GM12878 (cell line): ENCODE results near the gene CDK2. TPM values are rescaled to one million over a fixed set of nuclear protein-coding genes. Genes with fewer than 3 reads are reported as not detected.
A peak's percentile ranks its signal among the peaks of the same experiment; 100 is the strongest.
"Not testable (repeated sequence)": the region's sequence is repeated elsewhere in the genome, so short reads cannot be mapped to it uniquely, and the experiment has no call there.

Experiments
- ATAC-seq: fragments of 200-7000 bp; cut with Tn5 transposase; 3 replicates; pipeline ENCODE4 v1.9.1; 2020; ENCODE audit warnings: mild to moderate bottlenecking, moderate library complexity
- BruUV-seq: library from RNA; stranded (reverse); fragments of 400-500 nt; replicated peaks from 2 replicates; lab custom pipeline; 2021; lab: Mats Ljungman, UMichigan
- CTCF ChIA-PET: fragments of 300-600 bp; sonication (Branson Sonifier 250); formaldehyde crosslinking; extraction: SDS; loops from one replicate; lab custom pipeline; 2021; ENCODE audit warnings: inconsistent platforms; lab: Yijun Ruan, JAX
- POLR2A ChIA-PET: fragments of 350-600 bp; formaldehyde crosslinking; extraction: SDS; loops from one replicate; lab custom pipeline; 2021; ENCODE audit warnings: inconsistent platforms; lab: Charles Lee
- RAD21 ChIA-PET: fragments of 300-600 bp; sonication (Branson Sonifier 250); formaldehyde crosslinking; loops from one replicate; lab custom pipeline; 2023; ENCODE audit warnings: antibody characterized with exemption; ENCODE audit not compliant: unreplicated experiment; lab: Charles Lee
- SMC1A ChIA-PET: fragments of 300-600 bp; sonication (Branson Sonifier 250); formaldehyde crosslinking; loops from one replicate; lab custom pipeline; 2023; ENCODE audit not compliant: unreplicated experiment, uncharacterized antibody; lab: Charles Lee
- DNase-seq: peaks from one replicate; pipeline ENCODE4 v3.0.0-alpha.2; 2011; ENCODE audit warnings: low read depth, low spot score
- FAIRE-seq: peaks from 3 replicates; lab custom pipeline; 2011; peaks lifted over from hg19 to GRCh38; lab: Jason Lieb, UNC
- H2AFZ ChIP-seq: 2 replicates; pipeline ENCODE4 v1.6.0; 2011; ENCODE audit warnings: low read depth, low read length, control low read depth; ENCODE audit not compliant: control insufficient read depth
- H3K27ac ChIP-seq: 2 replicates; pipeline ENCODE4 v1.5.1; 2011; ENCODE audit warnings: control low read depth; ENCODE audit not compliant: control insufficient read depth, insufficient read depth
- H3K27me3 ChIP-seq, 2 experiments: replicated peaks in 1 of 2; 2 replicates each; pipeline versions ENCODE4 v1.6.0 to v1.6.1; 2011; ENCODE audit warnings: low read length in 1 of 2; ENCODE audit not compliant: control insufficient read depth in 2 of 2, insufficient read depth in 2 of 2
- H3K36me3 ChIP-seq, 2 experiments: 2 replicates each; pipeline ENCODE4 v1.5.1; 2011; ENCODE audit warnings: low read length in 1 of 2; ENCODE audit not compliant: control insufficient read depth in 2 of 2, insufficient read depth in 2 of 2
- H3K4me1 ChIP-seq: 2 replicates; pipeline ENCODE4 v1.6.1; 2011; ENCODE audit warnings: mild to moderate bottlenecking, low read length, moderate library complexity, mixed read lengths; ENCODE audit not compliant: control insufficient read depth, insufficient read depth
- H3K4me2 ChIP-seq: 2 replicates; pipeline ENCODE4 v1.6.0; 2011; ENCODE audit warnings: control low read depth; ENCODE audit not compliant: control insufficient read depth, insufficient read depth
- H3K4me3 ChIP-seq: fragments of 200-600 bp; sonication (generic); 2 replicates; pipeline ENCODE4 v1.5.1; 2016
- H3K79me2 ChIP-seq: 2 replicates; pipeline ENCODE4 v1.6.0; 2011; ENCODE audit warnings: low read length; ENCODE audit not compliant: control insufficient read depth, insufficient read depth
- H3K9ac ChIP-seq: 2 replicates; pipeline ENCODE4 v1.8.0; 2011; ENCODE audit warnings: low read length, control low read depth, mixed read lengths; ENCODE audit not compliant: control insufficient read depth, insufficient read depth
- H3K9me3 ChIP-seq: replicated peaks from 3 replicates; pipeline ENCODE4 v1.5.1; 2011; ENCODE audit warnings: mild to moderate bottlenecking, low read length; ENCODE audit not compliant: control insufficient read depth, insufficient read depth
- H4K20me1 ChIP-seq: 2 replicates; pipeline ENCODE4 v1.6.0; 2011; ENCODE audit not compliant: control insufficient read depth, insufficient read depth
- CBX3 ChIP-seq: fragments of 200-600 bp; sonication (generic); IDR thresholded peaks from 2 replicates; pipeline ENCODE4 v1.6.1; 2016; ENCODE audit warnings: low read depth, borderline replicate concordance
- CEBPB ChIP-seq, 2 experiments: fragments of 150-350 bp in 1 of 2; IDR thresholded peaks; 2 replicates each; pipeline ENCODE4 v1.6.1; 2012 to 2014; ENCODE audit warnings: low read depth in 2 of 2, low read length in 2 of 2, borderline replicate concordance in 1 of 2, inconsistent platforms in 1 of 2
- HCFC1 ChIP-seq: fragments of 150-350 bp; IDR thresholded peaks from 2 replicates; pipeline ENCODE4 v1.6.1; 2014; ENCODE audit warnings: low read length
- MTA2 ChIP-seq: fragments of 450-650 bp; IDR thresholded peaks from 2 replicates; pipeline ENCODE4 v1.6.1; 2016; ENCODE audit warnings: low read depth, mild to moderate bottlenecking, moderate library complexity
- MTA3 ChIP-seq: IDR thresholded peaks from 2 replicates; pipeline ENCODE4 v1.6.1; 2012; ENCODE audit warnings: low read length, inconsistent platforms, borderline replicate concordance
- SRF ChIP-seq, 2 experiments: IDR thresholded peaks; 2 replicates each; pipeline ENCODE4 v1.6.1; 2011; ENCODE audit warnings: low read depth in 2 of 2, low read length in 2 of 2, mild to moderate bottlenecking in 1 of 2, moderate library complexity in 1 of 2
- ZNF207 ChIP-seq: fragments of 450-650 bp; IDR thresholded peaks from 2 replicates; pipeline ENCODE4 v1.6.1; 2014; ENCODE audit warnings: antibody characterized with exemption, mild to moderate bottlenecking, borderline replicate concordance
- ZNF274 ChIP-seq: IDR thresholded peaks from one replicate; pipeline ENCODE4 v1.8.0; 2011; ENCODE audit not compliant: insufficient read length, insufficient read depth
- WGBS: methylation state at CpG from one replicate; pipeline ENCODE4 v1.1.6; 2016; ENCODE audit warnings: low lambda C conversion rate; ENCODE audit not compliant: insufficient replicate concordance, insufficient coverage; ENCODE audit errors: missing lambda C conversion rate; 5-methylcytosine and 5-hydroxymethylcytosine counted together
- in situ Hi-C: fragments of 300-500 bp; cut with MboI; formaldehyde crosslinking; loops from 9 replicates; pipeline ENCODE4 v1.14.3; 2018; ENCODE audit warnings: mixed read lengths
- intact Hi-C: fragments of 100-400 bp; cut with micrococcal nuclease; formaldehyde crosslinking; loops from one replicate; pipeline ENCODE4 v1.14.2; 2022; ENCODE audit not compliant: unreplicated experiment
- polyA plus RNA-seq, 11 experiments: library from polyadenylated mRNA; depleted of rRNA in 4 of 11; unstranded in 6 of 11; stranded (reverse) in 5 of 11; fragments of >200 nt; fragmentation: Nextera tagmentation in 4 of 11; fragmentation: Illumina TruSeq in 1 of 11; extraction: Ambion mirVana in 4 of 11; extraction: Trizol in 1 of 11; gene quantifications; 1 replicate in 1 of 11; 2 replicates in 10 of 11; pipeline versions ENCODE4 v1.2.1 to v1.2.3, GENCODE V29; 2011 to 2016; ENCODE audit warnings: inconsistent platforms in 2 of 11, missing spikeins in 2 of 11, low read depth in 1 of 11
- total RNA-seq, 4 experiments: library from RNA; depleted of rRNA in 3 of 4; stranded (reverse); fragments of >200 nt in 3 of 4; fragmentation: Illumina TruSeq in 1 of 4; extraction: Trizol in 1 of 4; gene quantifications; 2 replicates each; pipeline versions ENCODE4 v1.2.1 to v1.2.3, GENCODE V29; 2013 to 2021
- TF ChIP-seq, protein P1 (sequence below): fragments of 450-650 bp; formaldehyde crosslinking; IDR thresholded peaks from 2 replicates; pipeline ENCODE4 v1.4.0; 2022; ENCODE audit warnings: mild to moderate bottlenecking, moderate library complexity

CDK2 gene
- total and polyA plus RNA-seq, 10 of the 15 experiments (the other 5 are each of a cell fraction or from before 2014, with no cell fraction given): 13.1 to 138 (median 82.2) TPM

DNA sequence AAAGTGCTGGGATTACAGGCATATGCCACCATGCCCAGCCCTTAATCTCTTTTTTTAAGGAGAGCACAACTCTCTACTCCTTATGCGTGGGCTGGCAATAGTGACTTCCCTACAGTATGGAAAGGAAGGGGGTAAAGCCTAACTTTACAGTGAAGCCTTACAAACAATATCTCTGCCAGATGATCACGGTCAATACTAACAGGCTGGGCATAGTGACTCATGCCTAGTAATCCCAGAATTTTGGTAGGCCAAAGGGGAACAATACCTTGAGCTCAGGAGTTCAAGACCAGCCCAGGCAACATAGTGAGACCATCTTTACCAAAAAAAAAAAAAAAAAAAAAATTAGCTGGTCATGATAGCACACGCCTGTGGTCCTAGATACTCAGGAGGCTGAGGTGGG, 44.5 kb upstream of the CDK2 start:
- no peak for ATAC-seq
- BruUV-seq: no TSS peak
- ChIA-PET SMC1A (interaction anchor here (0.6 to 1.0 kb wide), 2 partner anchors 15 to 104 kb away, joined by 3 read pairs; no protein-coding TSS in a partner anchor), CTCF (interaction anchor here (0.6 to 1.4 kb wide), 5 partner anchors 8 to 184 kb away, joined by 3 to 5 read pairs (median 4); no protein-coding TSS in a partner anchor)
- in situ Hi-C loops: no loop called here
- Histone ChIP-seq H3K27me3 (no peaks in the 10 kb centered on the region), H3K36me3 (peaks cover 0 to 23% of the 10 kb centered on the region in 2 experiments; a peak in 3 of 4 replicates)
- TF ChIP-seq ZNF274: no peak
- no peak for TF ChIP-seq MTA3
- no peak for TF ChIP-seq CBX3
- no peak for TF ChIP-seq MTA2
- TF ChIP-seq, protein P1, sequence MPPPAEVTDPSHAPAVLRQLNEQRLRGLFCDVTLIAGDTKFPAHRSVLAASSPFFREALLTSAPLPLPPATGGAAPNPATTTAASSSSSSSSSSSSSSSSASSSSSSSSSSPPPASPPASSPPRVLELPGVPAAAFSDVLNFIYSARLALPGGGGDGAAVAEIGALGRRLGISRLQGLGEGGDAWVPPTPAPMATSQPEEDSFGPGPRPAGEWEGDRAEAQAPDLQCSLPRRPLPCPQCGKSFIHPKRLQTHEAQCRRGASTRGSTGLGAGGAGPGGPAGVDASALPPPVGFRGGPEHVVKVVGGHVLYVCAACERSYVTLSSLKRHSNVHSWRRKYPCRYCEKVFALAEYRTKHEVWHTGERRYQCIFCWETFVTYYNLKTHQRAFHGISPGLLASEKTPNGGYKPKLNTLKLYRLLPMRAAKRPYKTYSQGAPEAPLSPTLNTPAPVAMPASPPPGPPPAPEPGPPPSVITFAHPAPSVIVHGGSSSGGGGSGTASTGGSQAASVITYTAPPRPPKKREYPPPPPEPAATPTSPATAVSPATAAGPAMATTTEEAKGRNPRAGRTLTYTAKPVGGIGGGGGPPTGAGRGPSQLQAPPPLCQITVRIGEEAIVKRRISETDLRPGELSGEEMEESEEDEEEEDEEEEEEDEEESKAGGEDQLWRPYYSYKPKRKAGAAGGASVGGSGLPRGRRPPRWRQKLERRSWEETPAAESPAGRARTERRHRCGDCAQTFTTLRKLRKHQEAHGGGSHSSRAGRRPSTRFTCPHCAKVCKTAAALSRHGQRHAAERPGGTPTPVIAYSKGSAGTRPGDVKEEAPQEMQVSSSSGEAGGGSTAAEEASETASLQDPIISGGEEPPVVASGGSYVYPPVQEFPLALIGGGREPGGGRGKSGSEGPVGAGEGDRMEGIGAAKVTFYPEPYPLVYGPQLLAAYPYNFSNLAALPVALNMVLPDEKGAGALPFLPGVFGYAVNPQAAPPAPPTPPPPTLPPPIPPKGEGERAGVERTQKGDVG (CRISPR knock-in tag): no peak
- TF ChIP-seq SRF (IDR thresholded peaks at IDR 0.05; ENCODE audit: low read depth in 2 of 2, low read length in 2 of 2): no peak
- no peak for TF ChIP-seq CEBPB (IDR thresholded peaks at IDR 0.05; ENCODE audit: borderline replicate concordance in 1 of 2, low read depth in 2 of 2, low read length in 2 of 2)
- TF ChIP-seq ZNF207: no peak
- TF ChIP-seq HCFC1: no peak
- TF ChIP-seq, all 136 proteins: peak for 0
- no peaks in the 10 kb centered on the region for H4K20me1 ChIP-seq
- intact Hi-C loops: no loop called here
- no peak overlapping the region for H2AFZ ChIP-seq
- H3K4me1 ChIP-seq: no peaks in the 10 kb centered on the region
- H3K4me3 ChIP-seq: 0 out of 2 replicates have a peak overlapping the region, but pooled peaks have one; percentile 2
- no peak overlapping the region for H3K27ac ChIP-seq
- ChIA-PET POLR2A (interaction anchor here (0.6 kb wide), 2 partner anchors 8 to 147 kb away, joined by 3 to 4 read pairs; no protein-coding TSS in a partner anchor), RAD21 (interaction anchor here (1.0 kb wide), 1 partner anchor 183 kb away, joined by 3 read pairs; no protein-coding TSS in a partner anchor)
- no peak overlapping the region for H3K9ac ChIP-seq
- FAIRE-seq (no peak), DNase-seq (no peak)
- no peaks in the 10 kb centered on the region for H3K9me3 ChIP-seq
- no peak overlapping the region for H3K4me2 ChIP-seq
- WGBS: 87% methylated on average over 3 of the region's 3 CpGs
- peaks cover 75% of the 10 kb centered on the region for H3K79me2 ChIP-seq

DNA sequence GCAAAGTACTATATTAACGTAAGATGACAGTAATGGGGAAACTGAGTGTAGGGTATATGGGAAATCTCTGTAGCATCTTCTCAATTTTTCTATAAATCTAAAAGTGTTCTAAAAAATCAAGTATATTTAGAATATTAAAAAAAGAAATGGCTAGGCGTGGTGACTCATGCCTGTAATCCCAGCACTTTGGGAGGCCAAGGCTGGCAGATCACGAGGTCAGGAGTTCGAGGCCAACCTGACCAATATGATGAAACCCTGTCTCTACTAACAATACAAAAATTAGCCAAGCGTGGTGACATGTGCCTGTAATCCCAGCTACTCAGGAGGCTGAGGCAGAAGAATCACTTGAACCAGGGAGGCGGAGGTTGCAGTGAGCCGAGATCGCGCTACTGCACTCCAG, 43.0 kb upstream of the CDK2 start:
- H3K4me2 ChIP-seq, FAIRE-seq, H3K27me3 ChIP-seq, ATAC-seq, H2AFZ ChIP-seq, H3K9me3 ChIP-seq, CTCF ChIA-PET, BruUV-seq, RAD21 ChIA-PET, intact Hi-C loops, SMC1A ChIA-PET, H3K4me1 ChIP-seq, H4K20me1 ChIP-seq, H3K4me3 ChIP-seq, in situ Hi-C loops, DNase-seq, H3K9ac ChIP-seq, H3K27ac ChIP-seq: not testable (repeated sequence)
- peaks cover 85% of the 10 kb centered on the region for H3K79me2 ChIP-seq
- H3K36me3 ChIP-seq: peaks cover 0 to 23% of the 10 kb centered on the region in 2 experiments; a peak in 3 of 4 replicates
- POLR2A ChIA-PET: interaction anchor here (1.5 kb wide), 1 partner anchor 15 kb away, joined by 5 read pairs; no protein-coding TSS in a partner anchor
- WGBS: 91% methylated on average over 9 of the region's 9 CpGs
